OCI-M1 (cell line): ENCODE measurements around the gene VIPAS39.

ENCODE experiments used
- DNase-seq: peaks from one replicate; lab custom pipeline; 2025; lab: John Stamatoyannopoulos, UW

VIPAS39 gene

GRCh38 chr14:77406086-77406485, 51.3 kb downstream of the VIPAS39 start:
- peak; percentile 54 for DNase-seq

DNA sequence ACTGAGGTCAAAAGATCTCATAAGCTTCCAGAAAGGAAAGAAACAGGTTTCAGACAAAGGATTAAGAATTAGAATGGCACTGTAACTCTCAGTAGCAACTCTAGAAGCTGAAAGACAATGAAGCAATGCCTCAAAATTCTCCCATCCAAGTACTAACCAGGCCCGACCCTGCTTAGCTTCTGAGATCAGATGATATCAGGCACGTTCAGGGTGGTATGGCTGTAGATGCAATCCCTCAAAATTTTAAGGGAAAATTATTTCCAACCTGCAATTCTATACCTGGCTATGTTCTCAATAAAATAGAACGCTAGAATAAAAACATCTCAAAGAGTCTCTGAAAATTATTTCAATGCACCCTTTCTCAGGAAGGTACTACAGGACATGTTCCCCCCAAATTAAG, 53.6 kb downstream of the VIPAS39 start:
- DNase-seq = no peak

DNA sequence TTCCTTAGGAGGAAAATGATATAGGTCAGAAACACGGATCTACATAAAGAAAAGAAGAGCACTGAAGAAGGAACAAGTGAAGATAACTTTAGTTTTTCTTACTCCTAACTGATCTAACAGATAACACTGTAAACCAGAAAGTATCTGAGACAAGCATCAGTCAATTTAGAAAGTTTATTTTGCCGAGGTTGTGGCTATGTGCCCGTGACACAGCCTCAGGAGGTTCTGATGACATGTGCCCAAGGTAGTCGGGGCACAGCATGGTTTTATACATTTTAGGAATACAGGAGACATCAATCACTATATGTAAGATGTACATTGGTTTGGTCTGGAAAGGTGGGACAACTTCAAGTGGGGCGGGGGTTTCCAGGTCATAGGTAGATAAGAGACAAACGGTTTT, 57.2 kb downstream of the VIPAS39 start:
- DNase-seq = no peak

DNA sequence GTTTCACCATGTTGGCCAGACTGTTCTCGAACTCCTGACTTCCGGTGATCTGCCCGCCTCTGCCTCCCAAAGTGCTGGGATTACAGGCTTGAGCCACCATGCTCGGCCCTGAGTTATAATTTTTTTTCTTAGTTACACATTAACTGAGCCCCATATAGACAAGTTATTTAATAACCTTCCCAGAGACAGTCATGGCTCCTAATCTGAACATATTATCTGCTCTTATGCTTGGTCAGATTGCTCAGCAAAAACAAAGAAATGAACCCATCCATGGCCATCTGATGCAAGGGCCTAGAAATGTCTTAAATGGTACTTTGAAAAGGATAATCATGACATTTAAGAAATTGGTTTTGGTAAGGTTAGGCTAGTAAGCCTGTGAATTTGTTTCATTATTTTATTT, 67.2 kb downstream of the VIPAS39 start:
- DNase-seq = peak; percentile 26

DNA sequence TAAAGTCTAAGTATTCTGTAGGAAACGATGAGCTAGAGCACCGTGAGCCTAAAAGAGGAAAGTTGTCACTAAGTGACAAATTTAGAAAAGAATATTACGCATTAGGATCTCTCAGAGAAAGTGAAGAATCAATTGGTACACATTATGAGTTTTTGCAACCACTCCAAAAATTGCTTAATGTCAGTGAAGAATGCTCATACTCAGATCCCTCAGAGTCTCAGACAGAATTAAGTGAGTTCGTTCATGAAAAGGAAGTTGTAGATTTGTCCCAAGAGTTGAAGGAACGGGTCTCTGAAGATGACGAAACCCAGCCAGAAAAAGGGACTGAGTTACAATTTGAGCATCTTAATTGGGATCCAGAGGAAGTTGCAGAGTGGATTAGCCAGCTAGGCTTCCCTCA, 78.7 kb downstream of the VIPAS39 start:
- no peak for DNase-seq

DNA sequence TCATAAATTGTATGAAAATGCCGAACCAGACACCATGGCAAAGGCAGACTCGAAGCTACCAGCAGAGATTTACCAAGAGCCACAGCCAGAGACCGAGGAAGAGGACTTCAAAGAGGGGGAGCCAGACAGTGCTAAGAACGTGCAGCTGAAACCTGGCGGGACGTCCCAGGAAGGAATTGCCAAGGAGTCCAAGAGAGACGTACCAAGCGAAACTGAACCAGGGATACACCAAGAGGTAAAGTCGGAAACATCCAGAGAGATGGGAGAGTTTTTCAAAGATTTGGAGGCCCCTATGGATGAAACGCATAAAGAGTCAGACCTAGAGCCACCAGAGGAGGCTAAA, 79.9 kb downstream of the VIPAS39 start:
- DNase-seq = no peak

GRCh38 chr14:77376771-77377501, 80.5 kb downstream of the VIPAS39 start, which contains the start of the genes SAMD15 and TMED8:
SAMD15 (plus strand) TSS chr14:77377379; CDS start chr14:77377419, 40 bp downstream.
TMED8 (minus strand) TSS chr14:77377094; CDS start chr14:77377053, 41 bp downstream.
- DNase-seq = peak; percentile 85
